Stimulated activated naive B cell treated with anti-CD40 and anti-IgM and Interleukin-4, amounts not matched to agents 10 μg/mL and 1 μg/mL and 100 μg/mL, for 72 hours (primary cell): ENCODE results near the gene GALR2.
"Not testable (repeated sequence)": the region's sequence is repeated elsewhere in the genome, so short reads cannot be mapped to it uniquely, and the experiment has no call there.

Experiments used
- ATAC-seq, 2 donors: fragments of 150-1000 bp; cut with Tn5 transposase; replicated peaks; 2 replicates each; pipeline ENCODE4 v1.10.0; 2021; ENCODE audit warnings: moderate library complexity in 1 of 2
- DNase-seq: peaks from one replicate; pipeline ENCODE4 v3.0.0; 2021
- H3K27ac Mint-ChIP-seq: one replicate; pipeline ENCODE4 v1.8.0; 2022; ENCODE audit warnings: mild to moderate bottlenecking, mixed read lengths
- H3K27me3 Mint-ChIP-seq, 2 donors: one replicate each; pipeline ENCODE4 v1.8.0; 2022; ENCODE audit warnings: mixed read lengths in 2 of 2
- H3K36me3 Mint-ChIP-seq, 2 donors: one replicate each; pipeline ENCODE4 v1.8.0; 2022; ENCODE audit warnings: mixed read lengths in 2 of 2, mild to moderate bottlenecking in 1 of 2
- H3K4me1 Mint-ChIP-seq, 2 donors: one replicate each; pipeline ENCODE4 v1.8.0; 2022; ENCODE audit warnings: mixed read lengths in 2 of 2, mild to moderate bottlenecking in 1 of 2
- H3K4me3 Mint-ChIP-seq, 2 donors: one replicate each; pipeline ENCODE4 v1.8.0; 2022; ENCODE audit warnings: mild to moderate bottlenecking in 2 of 2, mixed read lengths in 2 of 2, moderate library complexity in 1 of 2
- H3K9me3 Mint-ChIP-seq, 2 donors: one replicate each; pipeline ENCODE4 v1.8.0; 2022; ENCODE audit warnings: mixed read lengths in 2 of 2, mild to moderate bottlenecking in 1 of 2

The GALR2 gene

GRCh38 chr17:76063875-76064546 is 10.6 kb upstream of the GALR2 start:
- ATAC-seq (peak in 1 of 2 donors; percentile 57), DNase-seq (no peak)
- Mint-ChIP-seq H3K9me3 (no peaks in the 10 kb centered on the region), H3K27me3 (no peaks in the 10 kb centered on the region), H3K4me1 (peaks cover 9 to 10% of the 10 kb centered on the region in 2 donors), H3K36me3 (peaks cover 44 to 50% of the 10 kb centered on the region in 2 donors), H3K4me3 (no peak overlapping the region), H3K27ac (peak overlapping the region; percentile 39)

GRCh38 chr17:76065775-76066174 is 8.8 kb upstream of the GALR2 start:
- Mint-ChIP-seq H3K4me3 (no peak overlapping the region), H3K27ac (no peak overlapping the region), H3K36me3 (peaks cover 40 to 48% of the 10 kb centered on the region in 2 donors), H3K4me1 (peaks cover 12 to 18% of the 10 kb centered on the region in 2 donors), H3K9me3 (no peaks in the 10 kb centered on the region), H3K27me3 (no peaks in the 10 kb centered on the region)
- no peak for DNase-seq
- ATAC-seq: no peak

DNA sequence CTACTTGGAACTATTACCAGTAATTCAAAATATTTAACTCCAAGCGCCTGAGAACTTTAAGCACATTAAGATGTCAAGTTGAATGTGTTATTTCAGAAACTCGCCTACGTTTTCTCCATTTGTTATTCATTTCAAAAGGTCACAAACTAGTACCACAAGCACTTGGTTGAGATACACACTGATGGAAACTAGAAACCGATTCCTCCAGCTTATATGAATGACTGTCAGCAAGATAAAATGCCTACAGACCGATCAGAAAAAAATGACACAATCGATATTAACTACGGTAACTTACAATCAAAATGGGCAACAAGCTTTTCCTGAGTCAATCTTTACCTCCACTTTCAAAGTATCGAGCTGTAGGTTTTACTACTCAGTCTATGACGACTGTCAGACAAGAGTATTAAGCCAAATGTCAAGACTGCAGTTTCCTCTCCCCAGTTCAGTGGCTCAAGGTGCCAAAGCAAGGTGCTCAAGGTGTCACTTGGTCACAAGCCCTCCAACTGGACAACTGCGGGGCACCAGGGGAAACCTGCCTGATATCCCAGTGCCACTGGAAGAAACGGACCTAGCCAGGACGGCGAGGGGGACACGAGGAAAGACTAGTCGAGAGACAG is 2.9 kb upstream of the GALR2 start:
- DNase-seq (no peak), ATAC-seq (peak in 1 of 2 donors; percentile 19)
- Mint-ChIP-seq H3K27me3 (peaks cover 29 to 32% of the 10 kb centered on the region in 2 donors), H3K4me3 (peak overlapping the region; percentile 97), H3K4me1 (peaks cover 24 to 36% of the 10 kb centered on the region in 2 donors), H3K36me3 (peaks cover 8 to 22% of the 10 kb centered on the region in 2 donors), H3K9me3 (no peaks in the 10 kb centered on the region), H3K27ac (peak overlapping the region; percentile 97)

DNA sequence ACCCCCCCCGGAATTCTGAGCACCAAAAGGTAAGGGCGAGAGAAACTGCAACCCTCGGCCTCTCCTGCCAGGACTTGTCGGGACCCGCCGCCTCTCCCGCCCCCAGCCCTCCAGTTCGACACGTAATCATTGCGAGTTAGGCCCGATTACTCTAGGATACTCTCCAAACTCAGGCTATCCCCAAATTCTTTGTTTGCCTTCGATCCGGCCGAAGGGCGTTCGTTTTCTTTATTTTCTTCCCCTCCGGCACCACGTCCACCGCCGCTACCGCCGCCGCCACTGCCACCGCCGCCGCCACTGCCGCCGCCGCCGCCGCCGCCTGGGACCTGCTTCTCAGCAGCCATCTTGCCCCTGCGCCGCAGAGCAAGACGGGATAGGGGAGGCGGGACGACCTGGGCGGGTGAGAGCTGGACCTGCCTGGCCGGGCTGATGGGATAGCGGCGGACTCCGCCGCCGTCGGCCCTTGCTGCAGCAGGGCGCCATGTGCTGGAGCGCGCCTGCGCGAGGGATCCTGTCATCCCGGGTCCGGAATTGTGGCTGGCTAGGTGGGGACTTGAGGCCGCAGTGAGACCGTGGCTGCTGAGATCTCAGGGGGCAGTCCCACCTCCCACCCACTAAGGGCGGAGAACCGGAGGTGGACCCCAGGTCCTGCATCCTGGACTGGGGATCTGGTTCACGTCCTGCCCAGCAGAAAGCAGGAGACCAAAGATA is 2.3 kb upstream of the GALR2 start, which contains the start of gene SRP68:
SRP68 (minus strand) TSS at position 370 of the 711 bp plus-strand sequence; CDS start at position 344, 26 bp downstream.
- Mint-ChIP-seq H3K4me3 (peak within 1 kb of the TSS; percentile 97), H3K4me1 (peaks cover 31 to 43% of the 10 kb centered on the region in 2 donors), H3K36me3 (peaks cover 8 to 22% of the 10 kb centered on the region in 2 donors), H3K27me3 (peaks cover 36 to 39% of the 10 kb centered on the region in 2 donors), H3K27ac (peak within 1 kb of the TSS; percentile 97), H3K9me3 (no peaks in the 10 kb centered on the region)
- DNase-seq (peak; percentile 86), ATAC-seq (peak; percentile 93 to 97)

DNA sequence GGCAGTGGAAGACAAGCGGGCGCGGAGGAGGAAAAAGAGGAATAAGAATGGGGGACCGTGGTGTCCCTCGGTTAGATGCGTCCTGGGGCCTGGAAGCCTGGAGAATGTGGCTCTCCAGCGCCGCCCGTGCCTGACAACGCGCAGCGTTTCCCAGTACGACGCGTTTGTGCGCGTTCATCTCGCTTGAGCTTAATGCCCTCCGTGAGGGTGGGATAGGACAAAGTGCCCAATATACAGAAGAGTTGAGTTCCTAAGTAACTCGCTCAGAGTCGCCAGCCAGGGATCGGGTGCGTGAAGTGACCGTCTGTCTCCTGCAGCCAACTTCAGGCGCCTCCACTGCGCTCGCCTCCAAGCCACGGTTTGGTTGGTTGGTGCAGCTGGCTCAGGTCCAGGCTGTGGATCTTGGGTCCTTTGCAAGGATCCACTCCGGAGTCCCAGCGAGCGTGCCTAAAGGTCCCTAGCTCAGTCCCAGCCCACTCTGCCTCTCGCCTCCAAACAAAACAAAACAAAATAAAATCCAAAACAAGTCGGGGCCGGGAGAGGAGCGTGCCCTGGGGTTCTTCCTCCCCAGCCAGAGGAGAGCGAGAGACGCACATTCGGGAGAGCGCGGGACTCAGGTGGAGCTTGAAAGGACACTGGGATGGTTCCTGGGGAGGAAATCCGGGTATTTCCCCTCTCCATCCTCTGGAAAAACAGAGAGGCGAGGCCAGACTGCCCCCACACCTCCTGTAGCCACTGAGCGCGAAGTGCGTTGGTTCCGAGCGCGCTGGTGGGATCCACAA is 974 bp downstream of the GALR2 start:
- Mint-ChIP-seq H3K4me3 (peak overlapping the region; percentile 69 to 80), H3K27me3 (peaks cover 55 to 60% of the 10 kb centered on the region in 2 donors), H3K4me1 (peaks cover 47 to 61% of the 10 kb centered on the region in 2 donors), H3K9me3 (no peaks in the 10 kb centered on the region), H3K27ac (peak overlapping the region; percentile 72), H3K36me3 (peaks cover 2 to 10% of the 10 kb centered on the region in 2 donors)
- DNase-seq (no peak), ATAC-seq (no peak)

DNA sequence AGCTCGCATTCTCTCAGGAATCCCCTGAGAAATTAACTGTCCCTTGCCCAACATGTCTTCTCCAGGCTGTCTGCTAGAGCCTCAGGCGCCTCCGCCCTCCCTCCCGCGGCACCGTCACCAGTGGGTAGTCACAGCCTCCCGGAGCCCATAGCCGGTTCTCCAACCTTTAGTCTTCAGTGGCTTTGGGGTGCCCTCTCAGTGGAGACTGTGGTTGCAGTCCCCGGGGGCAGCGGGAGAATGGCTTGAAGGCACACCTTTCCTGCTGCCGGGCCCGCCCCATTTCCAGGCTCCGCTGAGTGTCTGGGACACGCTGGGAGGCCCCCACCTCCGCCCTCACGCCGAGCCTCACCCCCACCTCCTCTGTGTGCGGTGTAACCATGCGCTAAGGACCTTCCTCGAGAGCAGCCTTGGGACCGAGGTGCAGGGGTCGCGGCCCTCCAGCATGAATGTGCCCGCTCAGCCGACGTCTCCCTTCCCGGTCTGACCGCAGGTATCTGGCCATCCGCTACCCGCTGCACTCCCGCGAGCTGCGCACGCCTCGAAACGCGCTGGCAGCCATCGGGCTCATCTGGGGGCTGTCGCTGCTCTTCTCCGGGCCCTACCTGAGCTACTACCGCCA is 1.7 kb downstream of the GALR2 start:
- DNase-seq (no peak), ATAC-seq (no peak)
- Mint-ChIP-seq H3K36me3 (peaks cover 2 to 10% of the 10 kb centered on the region in 2 donors), H3K4me3 (peak overlapping the region; percentile 80), H3K27me3 (peaks cover 55 to 60% of the 10 kb centered on the region in 2 donors), H3K27ac (peak overlapping the region; percentile 94), H3K9me3 (no peaks in the 10 kb centered on the region), H3K4me1 (peaks cover 49 to 59% of the 10 kb centered on the region in 2 donors)

DNA sequence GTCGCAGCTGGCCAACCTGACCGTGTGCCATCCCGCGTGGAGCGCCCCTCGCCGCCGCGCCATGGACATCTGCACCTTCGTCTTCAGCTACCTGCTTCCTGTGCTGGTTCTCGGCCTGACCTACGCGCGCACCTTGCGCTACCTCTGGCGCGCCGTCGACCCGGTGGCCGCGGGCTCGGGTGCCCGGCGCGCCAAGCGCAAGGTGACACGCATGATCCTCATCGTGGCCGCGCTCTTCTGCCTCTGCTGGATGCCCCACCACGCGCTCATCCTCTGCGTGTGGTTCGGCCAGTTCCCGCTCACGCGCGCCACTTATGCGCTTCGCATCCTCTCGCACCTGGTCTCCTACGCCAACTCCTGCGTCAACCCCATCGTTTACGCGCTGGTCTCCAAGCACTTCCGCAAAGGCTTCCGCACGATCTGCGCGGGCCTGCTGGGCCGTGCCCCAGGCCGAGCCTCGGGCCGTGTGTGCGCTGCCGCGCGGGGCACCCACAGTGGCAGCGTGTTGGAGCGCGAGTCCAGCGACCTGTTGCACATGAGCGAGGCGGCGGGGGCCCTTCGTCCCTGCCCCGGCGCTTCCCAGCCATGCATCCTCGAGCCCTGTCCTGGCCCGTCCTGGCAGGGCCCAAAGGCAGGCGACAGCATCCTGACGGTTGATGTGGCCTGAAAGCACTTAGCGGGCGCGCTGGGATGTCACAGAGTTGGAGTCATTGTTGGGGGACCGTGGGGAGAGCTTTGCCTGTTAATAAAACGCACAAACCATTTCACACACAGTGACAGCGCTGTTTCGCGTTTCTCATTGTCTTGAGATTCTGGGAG is 2.4 kb downstream of the GALR2 start:
- H3K9me3 Mint-ChIP-seq: no peaks in the 10 kb centered on the region
- peaks cover 3 to 7% of the 10 kb centered on the region in 2 donors for H3K36me3 Mint-ChIP-seq
- peaks cover 55 to 60% of the 10 kb centered on the region in 2 donors for H3K27me3 Mint-ChIP-seq
- peak overlapping the region; percentile 94 for H3K27ac Mint-ChIP-seq
- peak overlapping the region; percentile 76 to 80 for H3K4me3 Mint-ChIP-seq
- ATAC-seq (peak; percentile 3 to 18), DNase-seq (peak; percentile 38)
- peaks cover 48 to 59% of the 10 kb centered on the region in 2 donors for H3K4me1 Mint-ChIP-seq

DNA sequence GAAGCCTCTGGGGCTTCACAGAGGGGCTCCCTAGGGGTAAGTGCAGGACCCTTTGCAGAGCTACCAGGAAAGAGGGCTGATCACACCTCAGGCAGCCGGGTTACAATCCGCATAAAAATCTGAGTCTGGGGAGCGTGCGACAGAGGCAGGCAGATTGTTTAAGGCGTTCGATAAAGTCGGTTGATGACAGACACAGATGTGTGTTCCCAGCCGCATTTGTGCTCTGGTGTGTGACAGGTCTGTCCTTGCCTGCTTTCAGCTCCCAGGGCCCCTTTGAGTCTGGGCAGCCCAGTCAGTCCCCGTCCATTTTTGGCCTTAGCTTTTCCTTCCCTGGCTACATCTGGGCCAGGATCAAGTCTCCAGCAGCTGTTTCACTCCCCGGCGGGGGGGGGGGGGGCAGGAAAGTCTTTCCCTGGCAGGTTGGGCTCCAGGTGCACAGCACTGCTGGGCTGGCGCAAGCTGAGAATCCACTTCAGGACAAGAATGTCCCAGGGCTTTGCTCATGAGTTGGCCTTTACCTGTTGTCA is 3.1 kb downstream of the GALR2 start:
- peaks cover 55 to 60% of the 10 kb centered on the region in 2 donors for H3K27me3 Mint-ChIP-seq
- no peaks in the 10 kb centered on the region for H3K9me3 Mint-ChIP-seq
- peaks cover 3 to 12% of the 10 kb centered on the region in 2 donors for H3K36me3 Mint-ChIP-seq
- ATAC-seq: no peak
- no peak overlapping the region for H3K4me3 Mint-ChIP-seq
- no peak for DNase-seq
- peaks cover 45 to 59% of the 10 kb centered on the region in 2 donors for H3K4me1 Mint-ChIP-seq
- peak overlapping the region; percentile 94 for H3K27ac Mint-ChIP-seq

- Mint-ChIP-seq H3K36me3 (peaks cover 6 to 15% of the 10 kb centered on the region in 2 donors), H3K4me1 (peaks cover 45 to 59% of the 10 kb centered on the region in 2 donors), H3K27me3 (peaks cover 55 to 60% of the 10 kb centered on the region in 2 donors), H3K4me3 (peak overlapping the region in 1 of 2 donors; percentile 40)
- not testable (repeated sequence) for DNase-seq, H3K27ac Mint-ChIP-seq, ATAC-seq, H3K9me3 Mint-ChIP-seq
Observed at GRCh38 chr17:76078370-76078769, 3.8 kb downstream of the GALR2 start.

DNA sequence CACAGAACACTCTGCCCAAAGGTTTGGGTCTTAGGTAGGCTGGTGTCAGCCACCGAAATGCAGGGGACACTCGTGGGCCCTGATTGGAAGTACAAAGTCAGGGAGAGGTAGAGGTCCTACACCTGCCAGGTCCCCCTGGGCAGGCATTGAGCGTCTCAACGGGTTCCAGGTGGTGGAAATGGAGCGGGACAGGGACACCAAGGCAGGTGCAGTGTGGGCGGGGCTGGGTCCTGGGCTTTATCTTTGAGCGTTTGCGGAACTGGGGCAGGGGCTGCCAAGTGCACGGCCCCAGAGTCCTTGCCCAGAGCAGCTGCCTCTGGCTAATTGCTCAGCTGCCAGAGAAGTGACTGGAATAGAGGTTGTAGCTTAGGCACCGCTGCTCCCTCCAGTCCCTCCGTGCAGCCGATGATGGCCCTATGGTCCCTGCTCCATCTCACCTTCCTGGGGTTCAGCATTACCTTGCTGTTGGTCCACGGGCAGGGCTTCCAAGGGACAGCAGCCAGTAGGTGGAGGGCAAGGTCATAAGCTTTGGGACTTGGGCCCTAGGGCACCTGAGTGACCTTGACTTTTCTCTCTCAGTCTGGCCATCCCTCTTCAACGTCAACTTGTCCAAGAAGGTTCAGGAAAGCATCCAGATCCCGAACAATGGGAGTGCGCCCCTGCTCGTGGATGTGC is 4.4 kb downstream of the GALR2 start, which contains the start of gene ZACN:
ZACN (plus strand) TSS at position 323 of the 675 bp plus-strand sequence; CDS start at position 406, 83 bp downstream.
- Mint-ChIP-seq H3K36me3 (peaks cover 9 to 15% of the 10 kb centered on the region in 2 donors), H3K27ac (peak within 1 kb of the TSS; percentile 56), H3K9me3 (no peaks in the 10 kb centered on the region), H3K27me3 (peaks cover 49 to 54% of the 10 kb centered on the region in 2 donors), H3K4me3 (peak within 1 kb of the TSS in 1 of 2 donors; percentile 40), H3K4me1 (peaks cover 45 to 59% of the 10 kb centered on the region in 2 donors)
- ATAC-seq (no peak), DNase-seq (no peak)

DNA sequence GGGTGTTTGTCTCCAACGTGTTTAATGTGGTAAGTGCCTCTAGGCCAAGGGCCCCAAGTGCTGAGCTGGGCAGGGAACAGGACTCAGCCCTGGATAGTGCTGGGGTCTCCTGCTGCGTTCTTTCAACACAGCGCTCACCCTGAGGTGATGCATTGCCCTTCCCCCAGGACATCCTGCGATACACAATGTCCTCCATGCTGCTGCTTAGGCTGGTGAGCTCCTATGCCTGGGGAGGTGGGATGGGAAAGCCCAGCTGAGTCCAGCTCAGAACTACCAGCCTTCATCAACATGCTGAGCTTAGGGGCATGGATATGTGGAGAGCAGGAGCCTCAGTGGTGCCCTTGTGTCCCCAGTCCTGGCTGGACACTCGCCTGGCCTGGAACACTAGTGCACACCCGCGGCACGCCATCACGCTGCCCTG is 5.0 kb downstream of the GALR2 start:
- peaks cover 12 to 17% of the 10 kb centered on the region in 2 donors for H3K36me3 Mint-ChIP-seq
- H3K4me1 Mint-ChIP-seq: peaks cover 45 to 55% of the 10 kb centered on the region in 2 donors
- no peak overlapping the region for H3K4me3 Mint-ChIP-seq
- peak in 1 of 2 donors; percentile 2 for ATAC-seq
- DNase-seq: no peak
- H3K27ac Mint-ChIP-seq: peak overlapping the region; percentile 56
- H3K9me3 Mint-ChIP-seq: no peaks in the 10 kb centered on the region
- H3K27me3 Mint-ChIP-seq: peaks cover 46 to 49% of the 10 kb centered on the region in 2 donors
